OCI-LY7 (cell line): ENCODE measurements around the gene HMG20A. TPM values are rescaled to one million over a fixed set of nuclear protein-coding genes. Genes with fewer than 3 reads are reported as not detected.

Experiments used
- BruUV-seq: library from RNA; stranded (reverse); fragments of 400-500 nt; replicated peaks from 2 replicates; lab custom pipeline; 2021; lab: Mats Ljungman, UMichigan
- CTCF ChIA-PET: fragments of 300-600 bp; sonication (Branson Sonifier 250); formaldehyde crosslinking; loops from one replicate; lab custom pipeline; 2022; ENCODE audit warnings: antibody characterized with exemption; ENCODE audit not compliant: unreplicated experiment; lab: Charles Lee
- POLR2A ChIA-PET: fragments of 300-600 bp; sonication (Branson Sonifier 250); formaldehyde crosslinking; loops from one replicate; lab custom pipeline; 2022; ENCODE audit warnings: antibody characterized with exemption; lab: Charles Lee
- DNase-seq: peaks from one replicate; pipeline ENCODE4 v3.0.0-alpha.2; 2015; ENCODE audit warnings: low spot score
- H2AFZ ChIP-seq: fragments of 200-600 bp; sonication (generic), shearing (Covaris generic); 2 replicates; pipeline ENCODE4 v1.6.1; 2014; ENCODE audit warnings: mild to moderate bottlenecking, antibody characterized with exemption, low read length, moderate library complexity
- H3K27ac ChIP-seq: fragments of 200-600 bp; sonication (generic); 2 replicates; pipeline ENCODE4 v1.5.1; 2014; ENCODE audit warnings: mixed run types, low read depth, mild to moderate bottlenecking, moderate library complexity, low read length, inconsistent platforms; ENCODE audit not compliant: poor library complexity, severe bottlenecking
- H3K36me3 ChIP-seq: fragments of 200-600 bp; sonication (generic); 2 replicates; pipeline ENCODE4 v1.6.1; 2014; ENCODE audit warnings: mild to moderate bottlenecking, antibody characterized with exemption, low read length, moderate library complexity, mixed read lengths; ENCODE audit not compliant: insufficient read depth
- H3K4me1 ChIP-seq: fragments of 200-600 bp; sonication (generic); 2 replicates; pipeline ENCODE4 v1.5.1; 2014; ENCODE audit warnings: mild to moderate bottlenecking, low read length; ENCODE audit not compliant: insufficient read depth, poor library complexity, severe bottlenecking
- H3K4me2 ChIP-seq: fragments of 200-600 bp; sonication (generic); 2 replicates; pipeline ENCODE4 v1.6.1; 2014; ENCODE audit warnings: mild to moderate bottlenecking, low read length
- H3K4me3 ChIP-seq: fragments of 200-600 bp; sonication (generic); 2 replicates; pipeline ENCODE4 v1.5.1; 2014; ENCODE audit warnings: mild to moderate bottlenecking, low read depth, low read length; ENCODE audit not compliant: poor library complexity, severe bottlenecking
- H3K79me2 ChIP-seq: fragments of 200-600 bp; sonication (generic); 2 replicates; pipeline ENCODE4 v1.6.1; 2016; ENCODE audit warnings: low read depth, mild to moderate bottlenecking, low read length, moderate library complexity, mixed read lengths; ENCODE audit not compliant: insufficient read depth
- H3K9me2 ChIP-seq: fragments of 200-600 bp; sonication (generic); 2 replicates; pipeline ENCODE4 v1.6.1; 2016; ENCODE audit warnings: mild to moderate bottlenecking, low read length, mixed read lengths; ENCODE audit not compliant: insufficient read depth
- H3K9me3 ChIP-seq: fragments of 200-600 bp; sonication (generic); 2 replicates; pipeline ENCODE4 v1.6.1; 2014; ENCODE audit warnings: mild to moderate bottlenecking, mixed run types, low read length, mixed read lengths
- H4K20me1 ChIP-seq: fragments of 200-600 bp; sonication (generic); 2 replicates; pipeline ENCODE4 v1.6.1; 2014; ENCODE audit warnings: mild to moderate bottlenecking, antibody characterized with exemption, low read length, moderate library complexity, mixed read lengths; ENCODE audit not compliant: insufficient read depth
- CTCF ChIP-seq: fragments of 200-600 bp; sonication (generic); conservative IDR thresholded peaks from 2 replicates; pipeline ENCODE4 v1.5.1; 2014; ENCODE audit warnings: mild to moderate bottlenecking, antibody characterized with exemption, low read length, moderate library complexity, mixed read lengths
- EZH2phosphoT487 ChIP-seq: fragments of 200-600 bp; sonication (generic); IDR thresholded peaks from 2 replicates; pipeline ENCODE4 v1.6.1; 2018; ENCODE audit warnings: low read depth, borderline replicate concordance, mild to moderate bottlenecking, mixed run types, antibody characterized with exemption, low read length, moderate library complexity, mixed read lengths
- intact Hi-C: fragments of 100-400 bp; cut with micrococcal nuclease; formaldehyde crosslinking; loops from one replicate; pipeline ENCODE4 v1.10.0; 2022; ENCODE audit not compliant: unreplicated experiment
- total RNA-seq, 2 experiments: library from RNA; depleted of rRNA in 1 of 2; stranded (reverse); fragments of >200 nt in 1 of 2; shearing (Covaris generic) in 1 of 2; gene quantifications; 2 replicates each; pipeline ENCODE4 v1.2.3, GENCODE V29; 2014 to 2022

Gene HMG20A
- total RNA-seq, 2 experiments from 2014 or later, result 29.1 to 49.9 TPM

- peaks cover 81% of the 10 kb centered on the region for H3K36me3 ChIP-seq
- no peak for DNase-seq
- H3K4me3 ChIP-seq, result no peak overlapping the region
- intact Hi-C loops, result no loop called here
- H3K9me2 ChIP-seq, result no peaks in the 10 kb centered on the region
- no peak overlapping the region for H2AFZ ChIP-seq
- POLR2A ChIA-PET, result interaction anchor here (0.6 to 1.2 kb wide), 2 partner anchors 11 to 51 kb away, joined by 3 read pairs; no protein-coding TSS in a partner anchor
- H4K20me1 ChIP-seq, result no peaks in the 10 kb centered on the region
- BruUV-seq, result no TSS peak
- no peak overlapping the region for H3K27ac ChIP-seq
- H3K4me1 ChIP-seq, result no peaks in the 10 kb centered on the region
- no peak overlapping the region for H3K4me2 ChIP-seq
- no peaks in the 10 kb centered on the region for H3K79me2 ChIP-seq
- TF ChIP-seq EZH2phosphoT487 (no peak), CTCF (no peak)
- CTCF ChIA-PET, result no interaction called here
- H3K9me3 ChIP-seq, result no peaks in the 10 kb centered on the region
These were observed 53.8 kb downstream of the HMG20A start for GRCh38 chr15:77474310-77474988.

GRCh38 chr15:77475001-77475400 is 54.3 kb downstream of the HMG20A start:
- H3K27ac ChIP-seq, result no peak overlapping the region
- H3K9me3 ChIP-seq, result no peaks in the 10 kb centered on the region
- no TSS peak for BruUV-seq
- no peaks in the 10 kb centered on the region for H3K9me2 ChIP-seq
- H3K79me2 ChIP-seq, result no peaks in the 10 kb centered on the region
- no peak overlapping the region for H2AFZ ChIP-seq
- TF ChIP-seq EZH2phosphoT487 (no peak), CTCF (no peak)
- H3K4me2 ChIP-seq, result no peak overlapping the region
- ChIA-PET POLR2A (interaction anchor here (1.2 kb wide), 1 partner anchor 52 kb away, joined by 3 read pairs; no protein-coding TSS in a partner anchor), CTCF (no interaction called here)
- no peak overlapping the region for H3K4me3 ChIP-seq
- no peaks in the 10 kb centered on the region for H3K4me1 ChIP-seq
- no peaks in the 10 kb centered on the region for H4K20me1 ChIP-seq
- intact Hi-C loops, result no loop called here
- H3K36me3 ChIP-seq, result peaks cover 82% of the 10 kb centered on the region
- no peak for DNase-seq

- POLR2A ChIA-PET, result interaction anchor here (0.6 kb wide), 1 partner anchor 288 kb away, joined by 3 read pairs; no protein-coding TSS in a partner anchor
- BruUV-seq, result no TSS peak
- intact Hi-C loops, result no loop called here
These were observed 55.2 kb downstream of the HMG20A start for GRCh38 chr15:77475898-77476297.

More at GRCh38 chr15:77475898-77476297, 55.2 kb downstream of the HMG20A start:
- H4K20me1 ChIP-seq, result no peaks in the 10 kb centered on the region
- peaks cover 80% of the 10 kb centered on the region for H3K36me3 ChIP-seq
- CTCF ChIA-PET, result no interaction called here
- no peaks in the 10 kb centered on the region for H3K9me2 ChIP-seq
- TF ChIP-seq EZH2phosphoT487, result no peak
- TF ChIP-seq CTCF, result no peak
- DNase-seq, result no peak
- no peaks in the 10 kb centered on the region for H3K4me1 ChIP-seq
- no peak overlapping the region for H3K4me2 ChIP-seq
- H3K27ac ChIP-seq, result no peak overlapping the region
- no peak overlapping the region for H3K4me3 ChIP-seq
- no peaks in the 10 kb centered on the region for H3K9me3 ChIP-seq
- no peaks in the 10 kb centered on the region for H3K79me2 ChIP-seq
- H2AFZ ChIP-seq, result no peak overlapping the region
